Measurements from ENCODE around the gene CFAP251. TPM values are rescaled to one million over a fixed set of nuclear protein-coding genes. Genes with fewer than 3 reads are reported as not detected.
"Not testable (repeated sequence)": the region's sequence is repeated elsewhere in the genome, so short reads cannot be mapped to it uniquely, and the experiment has no call there.

The CFAP251 gene, protein sequence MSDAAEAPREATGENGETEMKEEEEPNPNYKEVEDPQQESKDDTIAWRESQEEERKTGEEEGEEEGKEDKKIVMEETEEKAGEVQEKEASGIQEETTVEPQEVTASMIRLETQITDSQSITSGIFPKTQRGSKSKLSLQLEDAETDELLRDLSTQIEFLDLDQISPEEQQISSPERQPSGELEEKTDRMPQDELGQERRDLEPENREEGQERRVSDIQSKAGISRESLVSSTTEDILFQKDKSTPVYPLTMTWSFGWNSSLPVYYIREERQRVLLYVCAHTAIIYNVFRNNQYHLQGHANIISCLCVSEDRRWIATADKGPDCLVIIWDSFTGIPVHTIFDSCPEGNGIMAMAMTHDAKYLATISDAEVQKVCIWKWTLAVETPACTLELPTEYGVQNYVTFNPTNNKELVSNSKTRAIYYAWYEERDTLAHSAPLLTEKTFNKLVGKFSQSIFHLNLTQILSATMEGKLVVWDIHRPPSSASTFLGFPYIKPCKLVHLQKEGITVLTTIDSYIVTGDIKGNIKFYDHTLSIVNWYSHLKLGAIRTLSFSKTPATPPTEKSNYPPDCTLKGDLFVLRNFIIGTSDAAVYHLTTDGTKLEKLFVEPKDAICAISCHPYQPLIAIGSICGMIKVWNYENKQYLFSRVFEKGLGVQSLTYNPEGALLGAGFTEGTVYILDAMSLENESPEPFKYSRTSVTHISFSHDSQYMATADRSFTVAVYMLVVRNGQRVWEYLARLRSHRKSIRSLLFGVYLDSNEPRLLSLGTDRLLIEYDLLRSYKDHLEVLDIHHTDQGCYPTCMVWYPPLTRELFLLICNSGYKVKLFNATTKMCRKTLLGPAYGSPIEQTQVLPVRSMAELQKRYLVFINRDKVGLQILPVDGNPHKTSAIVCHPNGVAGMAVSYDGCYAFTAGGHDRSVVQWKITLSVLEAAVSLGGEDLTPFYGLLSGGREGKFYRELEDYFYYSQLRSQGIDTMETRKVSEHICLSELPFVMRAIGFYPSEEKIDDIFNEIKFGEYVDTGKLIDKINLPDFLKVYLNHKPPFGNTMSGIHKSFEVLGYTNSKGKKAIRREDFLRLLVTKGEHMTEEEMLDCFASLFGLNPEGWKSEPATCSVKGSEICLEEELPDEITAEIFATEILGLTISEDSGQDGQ
- under 1 TPM; 0.61 to 0.91 (median 0.75) TPM for total RNA-seq
- 0.54 TPM for polyA plus RNA-seq
- long read RNA-seq, donor 1, partial matches to known transcripts, result 0 of 4 reads
- long read RNA-seq, donor 1, other reads (novel, unspliced or antisense), result 4 of 4 reads
- long read RNA-seq, donor 2, partial matches to known transcripts, result 0 of 1 reads
- long read RNA-seq, donor 2, other reads (novel, unspliced or antisense), result 1 of 1 reads
- long read RNA-seq, donor 3, partial matches to known transcripts, result 0 of 3 reads
- long read RNA-seq, donor 3, other reads (novel, unspliced or antisense), result 3 of 3 reads
- long read RNA-seq, donor 4, partial matches to known transcripts, result 0 of 2 reads
- long read RNA-seq, donor 4, other reads (novel, unspliced or antisense), result 2 of 2 reads

DNA sequence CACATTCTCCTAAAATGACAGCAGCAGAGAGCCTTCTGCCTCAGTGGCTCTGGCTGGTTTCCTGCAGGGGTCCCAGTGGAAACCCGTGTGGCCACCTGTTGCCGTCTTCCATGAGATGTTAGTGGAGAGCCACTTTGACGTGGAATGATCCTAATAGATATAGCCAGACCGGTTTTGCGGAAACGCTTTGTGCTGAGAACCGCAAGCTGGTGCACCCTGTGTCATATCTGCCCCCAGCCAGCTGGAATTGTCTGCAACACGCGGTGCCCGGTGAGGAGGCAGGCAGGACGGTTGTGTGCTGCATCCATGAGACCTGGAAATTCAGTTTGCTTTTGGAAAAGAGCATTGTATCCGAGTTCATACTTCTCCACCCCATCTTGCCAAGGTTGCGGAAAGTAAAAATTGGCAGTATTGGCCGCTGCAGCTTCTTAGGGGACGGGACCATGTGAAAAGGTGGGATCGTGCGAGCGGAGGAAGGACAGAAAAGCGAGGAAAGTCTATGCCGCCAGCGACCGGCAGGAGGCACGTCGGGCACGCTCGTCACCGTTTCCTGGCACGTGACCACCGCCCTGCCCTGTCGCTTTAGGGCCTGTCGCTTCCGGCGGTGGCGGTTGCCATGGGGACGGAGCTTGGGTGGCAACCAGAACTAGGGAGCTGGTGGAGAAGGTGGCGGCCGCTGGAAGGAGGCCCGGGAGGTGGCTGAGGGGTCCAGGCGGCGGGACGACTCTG, at the start of gene CFAP251:
Gene CFAP251 (plus strand): TSS at position 643 of the 729 bp plus-strand sequence. CDS start 2,714 bp downstream, outside the sequence.
- 13% methylated on average over 41 of the region's 41 CpGs for WGBS
- Histone ChIP-seq H3K27ac (ENCODE audit: low read length) (no peak within 1 kb of the TSS), H3K4me3 (ENCODE audit: low read length) (peak within 1 kb of the TSS; percentile 46), H3K4me1 (ENCODE audit: control insufficient read depth, insufficient read depth, low read length) (no peaks in the 10 kb centered on the region), H3K9me3 (ENCODE audit: control insufficient read depth, low read length) (no peaks in the 10 kb centered on the region), H3K27me3 (ENCODE audit: control insufficient read depth, insufficient read depth) (no peaks in the 10 kb centered on the region)
- peak; percentile 94 to 96 for ATAC-seq
- DNase-seq, result peak; percentile 98 to 99 (median 99)
- intact Hi-C loops (cut with DNase I), result loop anchor here in 1 of 4 donors (10.0 kb wide), 1 partner anchor 207 kb away; no protein-coding TSS in a partner anchor

DNA sequence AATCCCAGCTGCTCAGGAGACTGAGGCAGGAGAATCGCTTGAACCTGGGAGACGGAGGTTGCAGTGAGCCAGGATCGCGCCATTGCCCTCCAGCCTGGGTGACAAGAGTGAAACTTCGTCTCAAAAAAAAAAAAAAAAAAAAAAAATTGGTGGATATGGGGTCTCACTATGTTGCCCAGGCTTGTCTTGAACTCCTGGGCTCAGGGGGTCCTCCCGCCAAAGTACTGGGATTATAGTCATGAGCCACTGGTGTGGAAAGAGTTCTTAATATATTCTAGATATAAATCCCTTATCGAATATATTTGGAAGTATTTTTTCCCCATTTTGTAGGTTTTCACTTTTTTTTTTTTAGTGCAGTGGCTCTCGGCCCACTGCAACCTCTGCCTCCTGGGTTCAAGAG, 49.2 kb upstream of the CFAP251 start:
- WGBS, result 91% methylated on average over 8 of the region's 8 CpGs
- H3K27ac ChIP-seq (ENCODE audit: low read length); H3K27me3 ChIP-seq (ENCODE audit: control insufficient read depth, insufficient read depth); DNase-seq; H3K4me1 ChIP-seq (ENCODE audit: control insufficient read depth, insufficient read depth, low read length); H3K9me3 ChIP-seq (ENCODE audit: control insufficient read depth, low read length); intact Hi-C loops (cut with DNase I); ATAC-seq; H3K4me3 ChIP-seq (ENCODE audit: low read length): not testable (repeated sequence)

DNA sequence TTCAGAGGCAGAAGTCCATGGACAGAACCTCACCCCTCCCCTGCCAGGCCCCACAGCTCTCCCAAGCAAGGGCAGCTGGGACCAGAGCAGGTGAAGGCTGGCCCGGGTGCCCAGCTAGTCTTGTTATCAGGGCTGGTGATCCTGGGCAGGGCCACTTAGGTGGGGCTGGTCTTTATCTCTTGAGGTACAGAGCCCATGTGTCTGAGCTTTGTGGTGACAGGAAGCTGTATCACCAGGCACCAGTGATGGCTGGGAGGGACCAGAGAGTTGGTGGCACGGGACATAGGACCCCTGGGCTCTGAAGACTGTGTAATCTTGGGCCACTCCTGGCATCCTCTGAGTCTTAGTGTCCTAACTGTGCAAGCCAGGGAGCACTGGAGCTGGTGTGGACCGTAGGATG, 46.9 kb upstream of the CFAP251 start:
- peaks cover 1% of the 10 kb centered on the region for H3K4me1 ChIP-seq (ENCODE audit: control insufficient read depth, insufficient read depth, low read length)
- ATAC-seq, result no peak

DNA sequence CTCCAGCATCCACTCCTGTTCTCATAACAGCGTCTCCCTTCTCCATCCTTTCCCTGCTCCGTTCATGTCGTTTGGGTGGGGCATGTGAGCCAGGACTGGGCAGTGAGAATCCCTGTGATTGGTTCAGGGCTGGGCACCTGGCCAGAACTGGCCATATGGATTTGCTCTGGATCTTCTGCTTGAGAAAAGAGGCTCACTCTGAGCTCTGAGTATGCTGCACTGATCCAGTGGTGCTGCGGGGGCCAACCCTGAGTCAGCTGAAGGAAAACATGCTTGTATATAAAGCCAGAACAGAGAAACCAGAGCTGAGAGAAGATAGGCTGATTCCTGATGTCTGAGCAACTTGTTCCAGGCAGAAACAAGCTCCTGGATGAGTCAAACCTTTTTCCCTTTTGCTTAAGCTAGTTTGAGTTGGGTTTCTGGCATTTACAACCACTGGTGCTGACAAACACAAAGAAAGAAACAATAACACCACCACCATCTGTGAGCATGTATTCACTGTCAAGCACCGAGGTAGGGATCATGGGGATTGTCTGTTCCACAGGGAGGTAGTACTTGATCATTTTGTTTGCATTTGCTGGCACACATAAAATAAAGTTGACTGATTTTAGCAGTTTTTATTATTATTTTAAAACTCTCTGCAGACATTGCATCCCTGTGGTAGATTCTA, 45.7 kb upstream of the CFAP251 start:
- Histone ChIP-seq H3K4me3 (ENCODE audit: low read length) (no peak overlapping the region), H3K27me3 (ENCODE audit: control insufficient read depth, insufficient read depth) (no peaks in the 10 kb centered on the region), H3K4me1 (ENCODE audit: control insufficient read depth, insufficient read depth, low read length) (peaks cover 1% of the 10 kb centered on the region), H3K9me3 (ENCODE audit: control insufficient read depth, low read length) (no peaks in the 10 kb centered on the region), H3K27ac (ENCODE audit: low read length) (no peak overlapping the region)
- ATAC-seq (peak; percentile 36 to 83), DNase-seq (peak; percentile 59 to 76 (median 70))
- WGBS, result 28% methylated on average over 5 of the region's 5 CpGs
- intact Hi-C loops (cut with DNase I), result no loop called here

More for the DNA sequence above, 46.9 kb upstream of the CFAP251 start:
- Histone ChIP-seq H3K27me3 (ENCODE audit: control insufficient read depth, insufficient read depth) (no peaks in the 10 kb centered on the region), H3K9me3 (ENCODE audit: control insufficient read depth, low read length) (no peaks in the 10 kb centered on the region), H3K27ac (ENCODE audit: low read length) (no peak overlapping the region), H3K4me3 (ENCODE audit: low read length) (no peak overlapping the region)
- 66% methylated on average over 3 of the region's 3 CpGs for WGBS
- intact Hi-C loops (cut with DNase I), result no loop called here
- DNase-seq, result no peak

DNA sequence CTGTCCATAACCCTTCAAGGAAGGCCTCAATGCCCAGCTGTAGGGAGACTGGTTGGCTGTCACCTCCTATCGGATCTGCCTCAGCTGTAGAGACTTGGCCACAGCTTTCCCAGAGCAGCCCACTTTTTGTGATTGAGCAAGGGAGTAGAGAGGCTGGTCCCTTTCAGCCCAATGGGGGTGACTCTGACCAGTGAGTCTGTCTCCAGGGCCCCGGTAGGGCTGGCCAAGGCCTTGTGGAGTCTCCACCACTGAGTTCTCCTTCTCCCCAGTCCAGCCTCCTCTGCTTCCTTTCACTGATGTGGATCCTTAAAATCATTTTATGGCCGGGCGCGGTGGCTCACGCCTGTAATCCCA, 45.2 kb upstream of the CFAP251 start:
- DNase-seq (peak; percentile 62 to 77 (median 64)), ATAC-seq (peak; percentile 86 to 87)
- no peak overlapping the region for H3K4me3 ChIP-seq (ENCODE audit: low read length)
- intact Hi-C loops (cut with DNase I), result no loop called here
- H3K9me3 ChIP-seq (ENCODE audit: control insufficient read depth, low read length), result no peaks in the 10 kb centered on the region
- 84% methylated on average over 6 of the region's 6 CpGs for WGBS
- peaks cover 1% of the 10 kb centered on the region for H3K4me1 ChIP-seq (ENCODE audit: control insufficient read depth, insufficient read depth, low read length)
- H3K27me3 ChIP-seq (ENCODE audit: control insufficient read depth, insufficient read depth), result no peaks in the 10 kb centered on the region
- H3K27ac ChIP-seq (ENCODE audit: low read length), result no peak overlapping the region

DNA sequence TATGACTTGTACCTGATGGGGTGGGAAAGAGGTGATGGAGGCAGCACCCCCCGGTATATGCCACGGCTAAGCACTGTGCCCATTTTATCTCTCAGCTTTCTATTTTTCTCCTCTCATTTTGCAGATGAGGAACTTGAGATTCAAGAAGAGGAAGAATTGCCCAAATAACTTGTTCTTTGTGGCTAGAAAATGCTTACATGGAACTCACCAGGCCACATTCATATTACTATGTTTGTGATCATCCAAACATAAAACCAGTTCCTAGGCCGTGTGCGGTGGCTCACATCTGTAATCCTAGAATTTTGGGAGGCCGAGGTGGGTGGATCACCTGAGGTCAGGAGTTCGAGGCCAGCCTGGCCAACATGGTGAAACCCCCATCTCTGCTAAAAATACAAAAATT, 44.3 kb upstream of the CFAP251 start:
- no peak for ATAC-seq
- intact Hi-C loops (cut with DNase I), result no loop called here
- H3K4me1 ChIP-seq (ENCODE audit: control insufficient read depth, insufficient read depth, low read length), result peaks cover 1% of the 10 kb centered on the region
- DNase-seq, result no peak
- no peaks in the 10 kb centered on the region for H3K27me3 ChIP-seq (ENCODE audit: control insufficient read depth, insufficient read depth)
- no peak overlapping the region for H3K4me3 ChIP-seq (ENCODE audit: low read length)
- no peak overlapping the region for H3K27ac ChIP-seq (ENCODE audit: low read length)
- H3K9me3 ChIP-seq (ENCODE audit: control insufficient read depth, low read length), result no peaks in the 10 kb centered on the region
- 93% methylated on average over 6 of the region's 6 CpGs for WGBS

DNA sequence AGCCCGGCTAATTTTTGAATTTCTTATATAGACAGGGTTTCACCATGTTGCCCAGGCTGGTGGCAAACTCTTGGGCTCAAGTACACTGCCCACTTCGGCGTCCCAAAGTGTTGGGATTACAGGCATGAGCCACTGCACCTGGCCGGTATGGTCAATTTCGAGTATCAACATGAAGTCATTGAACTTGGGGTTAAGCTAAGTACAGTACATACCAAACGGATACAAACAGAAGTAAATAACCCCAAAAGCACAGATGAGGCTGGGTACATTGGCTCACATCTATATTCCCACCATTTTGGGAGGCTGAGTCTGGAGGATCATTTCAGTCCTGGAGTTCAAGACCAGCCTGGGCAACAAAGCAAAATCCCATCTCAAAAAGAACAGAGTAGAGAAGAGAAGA, 42.8 kb upstream of the CFAP251 start:
- intact Hi-C loops (cut with DNase I), result no loop called here
- peaks cover 1% of the 10 kb centered on the region for H3K4me1 ChIP-seq (ENCODE audit: control insufficient read depth, insufficient read depth, low read length)
- H3K9me3 ChIP-seq (ENCODE audit: control insufficient read depth, low read length), result no peaks in the 10 kb centered on the region
- 91% methylated on average over 6 of the region's 6 CpGs for WGBS
- no peak for DNase-seq
- no peak overlapping the region for H3K4me3 ChIP-seq (ENCODE audit: low read length)
- H3K27me3 ChIP-seq (ENCODE audit: control insufficient read depth, insufficient read depth), result no peaks in the 10 kb centered on the region
- no peak for ATAC-seq
- H3K27ac ChIP-seq (ENCODE audit: low read length), result no peak overlapping the region

DNA sequence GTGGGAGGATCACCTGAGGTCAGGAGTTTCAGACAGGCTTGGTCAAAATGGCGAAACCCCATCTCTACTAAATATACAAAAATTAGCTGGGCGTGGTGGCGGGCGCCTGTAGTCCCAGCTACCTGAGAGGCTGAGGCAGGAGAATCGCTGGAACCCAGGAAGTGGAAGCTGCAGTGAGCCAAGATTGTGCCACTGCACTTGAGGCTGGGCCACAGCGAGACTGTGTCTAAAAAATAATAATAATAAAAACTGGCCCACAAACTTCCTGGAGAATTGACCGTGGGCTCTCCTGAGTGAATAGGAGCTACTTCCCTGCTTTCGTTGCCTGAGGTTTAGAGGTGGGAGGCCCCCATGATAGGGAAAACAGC, 42.3 kb upstream of the CFAP251 start:
- H3K4me3 ChIP-seq (ENCODE audit: low read length); H3K4me1 ChIP-seq (ENCODE audit: control insufficient read depth, insufficient read depth, low read length); DNase-seq; H3K9me3 ChIP-seq (ENCODE audit: control insufficient read depth, low read length); H3K27me3 ChIP-seq (ENCODE audit: control insufficient read depth, insufficient read depth); intact Hi-C loops (cut with DNase I); ATAC-seq; H3K27ac ChIP-seq (ENCODE audit: low read length): not testable (repeated sequence)
- WGBS, result 88% methylated on average over 8 of the region's 8 CpGs

DNA sequence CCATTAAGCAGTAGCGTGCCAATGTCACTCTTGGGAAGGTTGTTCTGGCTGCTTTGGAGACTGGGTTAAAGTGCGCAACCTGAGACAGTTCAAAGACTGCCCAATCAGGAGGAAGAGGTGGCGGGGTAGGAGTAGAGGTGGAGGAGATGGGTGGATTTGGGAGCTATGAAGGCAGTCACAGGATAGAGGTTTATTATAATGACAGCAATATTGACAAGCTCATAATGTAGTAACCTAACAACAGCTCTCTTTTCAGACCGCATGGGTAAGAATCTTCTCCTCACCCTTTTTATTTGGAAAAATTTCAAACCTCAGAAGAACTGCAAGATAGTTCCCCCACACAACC, 35.1 kb upstream of the CFAP251 start:
- Histone ChIP-seq H3K4me1 (ENCODE audit: control insufficient read depth, insufficient read depth, low read length) (no peaks in the 10 kb centered on the region), H3K27ac (ENCODE audit: low read length) (no peak overlapping the region), H3K4me3 (ENCODE audit: low read length) (no peak overlapping the region), H3K27me3 (ENCODE audit: control insufficient read depth, insufficient read depth) (no peaks in the 10 kb centered on the region), H3K9me3 (ENCODE audit: control insufficient read depth, low read length) (no peaks in the 10 kb centered on the region)
- intact Hi-C loops (cut with DNase I), result loop anchor here in 2 of 4 donors (10.0 kb wide), 2 partner anchors 68 to 178 kb away; no protein-coding TSS in a partner anchor
- WGBS, result 60% methylated on average over 4 of the region's 4 CpGs
- ATAC-seq, result no peak
- no peak for DNase-seq
